Fibroblast of the aortic adventitia (primary cell): ENCODE results near the gene HIVEP2. TPM values are rescaled to one million over a fixed set of nuclear protein-coding genes. Genes with fewer than 3 reads are reported as not detected.

Experiments
- DNase-seq: peaks from one replicate; pipeline ENCODE4 v3.0.0-alpha.2; 2010; ENCODE audit warnings: low read depth
- H3K4me3 ChIP-seq: 2 replicates; pipeline ENCODE4 v1.5.1; 2011; ENCODE audit warnings: low read depth, mild to moderate bottlenecking, control low read depth, low read length, moderate library complexity
- total RNA-seq: library from RNA; depleted of rRNA; stranded (reverse); fragments of >200 nt; gene quantifications from 2 replicates; pipeline ENCODE4 v1.2.3, GENCODE V29; 2012; ENCODE audit warnings: low replicate concordance
- TF ChIP-seq, protein P1 (sequence below): IDR thresholded peaks from 2 replicates; pipeline ENCODE4 v1.5.1; 2011; ENCODE audit warnings: mild to moderate bottlenecking, low read length, control low read depth, inconsistent platforms; ENCODE audit not compliant: insufficient read depth

Gene HIVEP2
- total RNA-seq, 1 donor, result 23.1 TPM

DNA sequence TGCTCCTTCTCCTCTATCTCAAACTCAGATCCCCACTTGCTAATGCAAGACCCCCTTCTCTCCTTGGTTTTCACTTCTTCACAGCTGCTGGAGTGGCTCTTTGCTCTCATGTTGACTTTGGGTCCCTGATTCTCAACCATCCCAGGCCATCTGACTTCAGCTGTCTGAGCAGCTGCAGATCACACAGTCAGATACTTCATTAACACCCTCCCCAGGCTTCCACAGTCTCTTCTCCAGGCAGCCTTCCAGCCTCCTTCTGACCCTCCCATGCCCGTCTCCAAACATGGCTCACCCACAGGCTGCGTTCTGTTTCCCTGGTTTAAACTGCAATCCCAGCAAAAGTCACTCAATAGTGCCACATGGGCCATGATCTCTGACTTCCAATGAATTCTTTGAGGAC is 65.4 kb downstream of the HIVEP2 start:
- DNase-seq, result no peak
- TF ChIP-seq, protein P1, sequence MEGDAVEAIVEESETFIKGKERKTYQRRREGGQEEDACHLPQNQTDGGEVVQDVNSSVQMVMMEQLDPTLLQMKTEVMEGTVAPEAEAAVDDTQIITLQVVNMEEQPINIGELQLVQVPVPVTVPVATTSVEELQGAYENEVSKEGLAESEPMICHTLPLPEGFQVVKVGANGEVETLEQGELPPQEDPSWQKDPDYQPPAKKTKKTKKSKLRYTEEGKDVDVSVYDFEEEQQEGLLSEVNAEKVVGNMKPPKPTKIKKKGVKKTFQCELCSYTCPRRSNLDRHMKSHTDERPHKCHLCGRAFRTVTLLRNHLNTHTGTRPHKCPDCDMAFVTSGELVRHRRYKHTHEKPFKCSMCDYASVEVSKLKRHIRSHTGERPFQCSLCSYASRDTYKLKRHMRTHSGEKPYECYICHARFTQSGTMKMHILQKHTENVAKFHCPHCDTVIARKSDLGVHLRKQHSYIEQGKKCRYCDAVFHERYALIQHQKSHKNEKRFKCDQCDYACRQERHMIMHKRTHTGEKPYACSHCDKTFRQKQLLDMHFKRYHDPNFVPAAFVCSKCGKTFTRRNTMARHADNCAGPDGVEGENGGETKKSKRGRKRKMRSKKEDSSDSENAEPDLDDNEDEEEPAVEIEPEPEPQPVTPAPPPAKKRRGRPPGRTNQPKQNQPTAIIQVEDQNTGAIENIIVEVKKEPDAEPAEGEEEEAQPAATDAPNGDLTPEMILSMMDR, result no peak
- H3K4me3 ChIP-seq, result no peak overlapping the region

DNA sequence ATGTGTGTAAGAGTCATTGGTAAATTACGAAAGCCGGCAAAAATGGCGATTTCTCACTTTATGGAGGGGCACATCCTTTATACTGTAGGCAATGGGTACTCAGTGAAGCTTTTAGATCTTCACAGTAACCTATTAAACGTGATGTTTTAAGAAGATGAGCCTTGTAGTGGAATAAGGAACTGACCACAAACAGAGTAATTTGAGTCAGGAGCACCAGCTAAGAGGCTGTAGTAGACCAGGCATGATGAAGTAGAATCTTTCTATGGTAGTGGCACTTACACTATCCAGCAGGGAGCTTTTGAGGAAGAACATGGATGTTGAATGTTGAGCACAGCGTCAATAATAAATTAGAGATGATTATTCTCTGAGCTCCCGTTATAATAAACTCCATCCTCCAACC is 65.9 kb downstream of the HIVEP2 start:
- TF ChIP-seq, protein P1, result no peak
- DNase-seq, result no peak
- no peak overlapping the region for H3K4me3 ChIP-seq

DNA sequence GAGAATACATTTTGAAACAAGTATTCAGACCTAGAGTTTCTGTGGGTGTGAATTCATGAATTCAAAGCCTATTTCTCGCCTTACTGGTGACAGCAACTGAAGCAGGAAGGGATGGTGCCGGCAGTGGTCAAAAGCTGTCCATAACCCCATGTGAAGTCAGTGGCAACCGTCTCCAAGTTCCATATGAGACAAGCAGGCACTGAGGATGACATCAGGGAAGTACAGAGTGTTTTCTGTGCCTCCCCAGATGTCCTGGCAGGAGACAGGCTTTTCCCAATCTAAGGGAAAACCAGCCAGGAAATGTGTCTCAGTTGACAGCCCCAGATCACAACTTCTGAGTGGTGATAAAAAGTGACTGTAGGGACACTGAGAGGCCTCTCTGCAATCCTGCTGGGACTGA is 66.6 kb downstream of the HIVEP2 start:
- TF ChIP-seq, protein P1, result no peak
- no peak overlapping the region for H3K4me3 ChIP-seq
- DNase-seq, result no peak

DNA sequence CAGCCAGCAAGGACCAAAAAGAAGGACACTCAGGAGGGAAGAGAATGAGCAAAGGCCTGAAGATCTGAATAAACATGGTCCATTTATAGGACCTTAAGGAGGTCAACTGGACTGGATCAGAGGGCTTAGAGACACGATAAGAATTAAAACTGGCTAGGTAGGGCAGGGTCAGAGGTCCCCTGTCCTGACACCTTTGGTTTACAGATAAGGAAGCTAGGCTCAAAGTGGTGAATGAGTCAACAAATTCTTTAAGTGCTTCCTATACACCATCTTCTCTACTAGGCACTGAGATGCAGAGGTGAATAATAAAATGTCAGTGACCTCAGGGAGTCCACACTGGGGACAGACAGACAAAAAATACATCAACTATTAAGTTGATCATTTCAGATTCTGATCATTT is 70.3 kb downstream of the HIVEP2 start:
- H3K4me3 ChIP-seq, result no peak overlapping the region
- TF ChIP-seq, protein P1, result no peak
- no peak for DNase-seq

DNA sequence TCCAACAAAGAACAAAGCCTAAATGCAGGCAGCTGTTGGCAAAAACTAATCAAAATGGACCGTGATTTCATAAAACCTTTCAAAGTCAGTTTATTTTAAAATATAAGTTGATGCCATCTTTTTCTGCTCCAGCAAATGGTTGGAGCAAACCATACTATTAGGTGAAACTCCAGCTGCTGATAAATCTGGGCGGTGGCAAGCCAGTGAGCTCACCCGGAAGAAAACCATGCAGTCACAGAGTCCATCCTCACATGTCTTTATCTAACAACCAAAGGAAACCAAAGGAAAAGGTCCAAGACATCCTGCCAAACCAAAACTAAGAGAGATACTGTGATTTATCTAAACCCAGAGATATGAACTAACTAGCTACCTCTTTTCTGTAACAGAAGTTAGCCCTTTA is 72.6 kb downstream of the HIVEP2 start:
- H3K4me3 ChIP-seq, result no peak overlapping the region
- TF ChIP-seq, protein P1, result no peak
- DNase-seq, result peak; percentile 66

DNA sequence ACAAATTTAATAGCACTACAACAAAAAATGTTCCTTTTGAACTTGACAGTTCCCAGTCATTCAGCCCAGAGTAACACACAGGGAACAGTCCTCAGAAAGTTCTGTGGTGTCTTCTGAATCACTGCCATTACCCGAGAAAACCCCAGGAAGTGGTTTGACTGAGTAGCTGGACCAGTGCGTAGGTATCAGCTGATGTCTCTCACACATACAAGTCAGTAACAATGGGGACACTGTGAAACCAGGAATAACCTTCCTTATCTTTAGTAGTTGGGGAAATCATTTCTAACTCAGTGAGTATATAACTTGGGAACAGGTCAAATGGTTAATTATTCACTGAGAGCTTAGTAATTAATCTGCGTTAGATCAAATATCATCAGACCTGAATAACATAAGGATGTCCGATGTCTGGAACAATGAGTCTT is 73.1 kb downstream of the HIVEP2 start:
- no peak overlapping the region for H3K4me3 ChIP-seq
- peak; percentile 86 for DNase-seq
- TF ChIP-seq, protein P1, result no peak

DNA sequence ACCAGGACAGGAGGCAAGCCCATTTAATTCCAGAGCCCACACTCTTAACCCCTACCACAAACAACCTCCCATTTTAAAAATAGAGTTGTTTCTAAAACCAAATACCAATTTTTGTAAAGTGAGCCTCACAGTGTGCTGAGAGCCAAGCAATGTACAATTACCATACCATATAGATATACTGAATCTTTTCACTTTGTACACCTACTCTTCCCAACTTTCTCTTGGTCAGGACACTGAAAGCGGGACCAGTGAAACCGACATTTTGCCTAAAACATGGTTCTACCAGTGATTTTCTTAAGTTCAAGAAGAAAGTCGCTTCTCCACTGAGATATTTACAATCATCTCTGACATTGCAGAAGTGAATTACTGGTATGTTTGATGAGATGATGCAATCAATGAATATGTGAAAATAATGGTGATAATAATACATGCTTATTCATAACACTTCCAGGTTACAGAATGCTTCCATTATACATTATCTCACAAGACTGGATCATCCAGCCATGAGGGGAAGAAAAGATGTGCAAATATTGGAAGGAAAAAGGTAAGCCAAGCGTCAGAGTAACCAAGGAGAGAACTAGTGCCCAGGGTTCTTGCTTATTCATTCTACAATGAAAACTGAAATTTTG is 74.1 kb downstream of the HIVEP2 start:
- no peak overlapping the region for H3K4me3 ChIP-seq
- peak; percentile 15 for DNase-seq
- TF ChIP-seq, protein P1, result no peak
